GM12878 (cell line): ENCODE data around the gene AIFM1. TPM values are rescaled to one million over a fixed set of nuclear protein-coding genes. Genes with fewer than 3 reads are reported as not detected.

Experiments used
- BCL3 ChIP-seq: IDR thresholded peaks from 2 replicates; pipeline ENCODE4 v1.6.1; 2011; ENCODE audit warnings: borderline replicate concordance, low read depth, mild to moderate bottlenecking, moderate library complexity, low read length; ENCODE audit not compliant: insufficient read depth, poor library complexity, severe bottlenecking
- MTA2 ChIP-seq: fragments of 450-650 bp; IDR thresholded peaks from 2 replicates; pipeline ENCODE4 v1.6.1; 2016; ENCODE audit warnings: low read depth, mild to moderate bottlenecking, moderate library complexity
- NKRF ChIP-seq: fragments of 450-650 bp; conservative IDR thresholded peaks from 2 replicates; pipeline ENCODE4 v1.6.1; 2017; ENCODE audit warnings: mild to moderate bottlenecking, moderate library complexity
- SPI1 ChIP-seq: IDR thresholded peaks from 2 replicates; pipeline ENCODE4 v1.6.1; 2011; ENCODE audit warnings: low read depth, mild to moderate bottlenecking, low read length, moderate library complexity, borderline replicate concordance; ENCODE audit not compliant: insufficient read depth
- polyA plus RNA-seq, 11 experiments: library from polyadenylated mRNA; depleted of rRNA in 4 of 11; unstranded in 6 of 11; stranded (reverse) in 5 of 11; fragments of >200 nt; fragmentation: Nextera tagmentation in 4 of 11; fragmentation: Illumina TruSeq in 1 of 11; extraction: Ambion mirVana in 4 of 11; extraction: Trizol in 1 of 11; gene quantifications; 1 replicate in 1 of 11; 2 replicates in 10 of 11; pipeline versions ENCODE4 v1.2.1 to v1.2.3, GENCODE V29; 2011 to 2016; ENCODE audit warnings: inconsistent platforms in 2 of 11, missing spikeins in 2 of 11, low read depth in 1 of 11
- total RNA-seq, 4 experiments: library from RNA; depleted of rRNA in 3 of 4; stranded (reverse); fragments of >200 nt in 3 of 4; fragmentation: Illumina TruSeq in 1 of 4; extraction: Trizol in 1 of 4; gene quantifications; 2 replicates each; pipeline versions ENCODE4 v1.2.1 to v1.2.3, GENCODE V29; 2013 to 2021

AIFM1 gene
- total and polyA plus RNA-seq, 10 of the 15 experiments (the other 5 are each of a cell fraction or from before 2014, with no cell fraction given) = 44.2 to 121 (median 80.0) TPM

- TF ChIP-seq NKRF = no peak
- no peak for TF ChIP-seq BCL3
- TF ChIP-seq SPI1 = no peak
- TF ChIP-seq MTA2 = no peak
These were observed 85.7 kb downstream of the AIFM1 start (continued) for GRCh38 chrX:130079824-130080406.

Other genes with a start within 250 kb of the AIFM1 start
- 0.51 and 0.76 TPM in 2 replicates for gene BCORL1, start 183.2 kb downstream of the AIFM1 start, total RNA-seq (2014; rRNA removed)
- 0.63 and 0.64 TPM in 2 replicates for gene BCORL1, start 183.2 kb downstream of the AIFM1 start, total RNA-seq (2014; rRNA removed; fragmentation: Illumina TruSeq; extraction: Trizol)
- 6.1 and 7.2 TPM in 2 replicates for gene BCORL1, start 183.2 kb downstream of the AIFM1 start, total RNA-seq (2021)
- 0.14 and 0.27 TPM in 2 replicates for gene BCORL1, start 183.2 kb downstream of the AIFM1 start, polyA plus RNA-seq (2011; rRNA removed)
- 2.3 and 2.9 TPM in 2 replicates for gene BCORL1, start 183.2 kb downstream of the AIFM1 start, polyA plus RNA-seq (2014; fragmentation: Illumina TruSeq; extraction: Trizol)
- under 1 TPM; 0.16 to 0.22 TPM for gene BCORL1, start 183.2 kb downstream of the AIFM1 start, polyA plus RNA-seq (2014; fragmentation: Nextera tagmentation; extraction: Ambion mirVana)
- gene BCORL1, start 183.2 kb downstream of the AIFM1 start, polyA plus RNA-seq (2014; rRNA removed) = 1.3 and 1.6 TPM in 2 replicates
- 1 to 10 TPM; 1.4 to 1.7 TPM for gene BCORL1, start 183.2 kb downstream of the AIFM1 start, polyA plus RNA-seq (2016; fragmentation: Nextera tagmentation; extraction: Ambion mirVana)
- 22.9 and 25.8 TPM in 2 replicates for gene ELF4, start 55.3 kb downstream of the AIFM1 start, total RNA-seq (2014; rRNA removed)
- 12.3 and 13.8 TPM in 2 replicates for gene ELF4, start 55.3 kb downstream of the AIFM1 start, total RNA-seq (2014; rRNA removed; fragmentation: Illumina TruSeq; extraction: Trizol)
- 34.4 and 35.1 TPM in 2 replicates for gene ELF4, start 55.3 kb downstream of the AIFM1 start, total RNA-seq (2021)
- gene ELF4, start 55.3 kb downstream of the AIFM1 start, polyA plus RNA-seq (2011; rRNA removed) = 15.7 and 33.0 TPM in 2 replicates
- 32.3 and 36.7 TPM in 2 replicates for gene ELF4, start 55.3 kb downstream of the AIFM1 start, polyA plus RNA-seq (2014; fragmentation: Illumina TruSeq; extraction: Trizol)
- 1 to 10 TPM; 4.0 to 5.2 TPM for gene ELF4, start 55.3 kb downstream of the AIFM1 start, polyA plus RNA-seq (2014; fragmentation: Nextera tagmentation; extraction: Ambion mirVana)
- gene ELF4, start 55.3 kb downstream of the AIFM1 start, polyA plus RNA-seq (2014; rRNA removed) = 24.7 and 27.3 TPM in 2 replicates
- 10 to 100 TPM; 19.3 to 20.4 TPM for gene ELF4, start 55.3 kb downstream of the AIFM1 start, polyA plus RNA-seq (2016; fragmentation: Nextera tagmentation; extraction: Ambion mirVana)
- gene RAB33A, start 6.1 kb upstream of the AIFM1 start, total RNA-seq (2014; rRNA removed) = 37.1 and 39.7 TPM in 2 replicates
- 19.1 and 19.8 TPM in 2 replicates for gene RAB33A, start 6.1 kb upstream of the AIFM1 start, total RNA-seq (2014; rRNA removed; fragmentation: Illumina TruSeq; extraction: Trizol)
- 21.8 and 24.4 TPM in 2 replicates for gene RAB33A, start 6.1 kb upstream of the AIFM1 start, total RNA-seq (2021)
- 48.6 and 67.3 TPM in 2 replicates for gene RAB33A, start 6.1 kb upstream of the AIFM1 start, polyA plus RNA-seq (2011; rRNA removed)
- gene RAB33A, start 6.1 kb upstream of the AIFM1 start, polyA plus RNA-seq (2014; fragmentation: Illumina TruSeq; extraction: Trizol) = 30.5 and 38.5 TPM in 2 replicates
- 10 to 100 TPM in 1 of 2 experiments, 1 to 10 TPM in 1; 6.3 to 14.7 TPM for gene RAB33A, start 6.1 kb upstream of the AIFM1 start, polyA plus RNA-seq (2014; fragmentation: Nextera tagmentation; extraction: Ambion mirVana)
- gene RAB33A, start 6.1 kb upstream of the AIFM1 start, polyA plus RNA-seq (2014; rRNA removed) = 38.5 and 40.5 TPM in 2 replicates
- 10 to 100 TPM; 36.2 to 37.3 TPM for gene RAB33A, start 6.1 kb upstream of the AIFM1 start, polyA plus RNA-seq (2016; fragmentation: Nextera tagmentation; extraction: Ambion mirVana)
- 5.5 and 5.9 TPM in 2 replicates for gene ZNF280C, start 103.1 kb upstream of the AIFM1 start, total RNA-seq (2014; rRNA removed)
- 8.6 and 8.8 TPM in 2 replicates for gene ZNF280C, start 103.1 kb upstream of the AIFM1 start, total RNA-seq (2014; rRNA removed; fragmentation: Illumina TruSeq; extraction: Trizol)
- gene ZNF280C, start 103.1 kb upstream of the AIFM1 start, total RNA-seq (2021) = 5.8 and 5.9 TPM in 2 replicates
- gene ZNF280C, start 103.1 kb upstream of the AIFM1 start, polyA plus RNA-seq (2011; rRNA removed) = 8.4 and 13.2 TPM in 2 replicates
- gene ZNF280C, start 103.1 kb upstream of the AIFM1 start, polyA plus RNA-seq (2014; fragmentation: Illumina TruSeq; extraction: Trizol) = 5.5 and 6.9 TPM in 2 replicates
- gene ZNF280C, start 103.1 kb upstream of the AIFM1 start, polyA plus RNA-seq (2014; fragmentation: Nextera tagmentation; extraction: Ambion mirVana) = 1 to 10 TPM in 1 of 2 experiments, under 1 TPM in 1; 0.82 to 1.8 TPM
- gene ZNF280C, start 103.1 kb upstream of the AIFM1 start, polyA plus RNA-seq (2014; rRNA removed) = 3.9 and 4.6 TPM in 2 replicates
- 1 to 10 TPM; 7.5 to 8.0 TPM for gene ZNF280C, start 103.1 kb upstream of the AIFM1 start, polyA plus RNA-seq (2016; fragmentation: Nextera tagmentation; extraction: Ambion mirVana)
- gene SLC25A14, start 174.1 kb upstream of the AIFM1 start, total RNA-seq (2014; rRNA removed) = 7.6 and 11.3 TPM in 2 replicates
- gene SLC25A14, start 174.1 kb upstream of the AIFM1 start, total RNA-seq (2014; rRNA removed; fragmentation: Illumina TruSeq; extraction: Trizol) = 8.7 and 10.5 TPM in 2 replicates
- gene SLC25A14, start 174.1 kb upstream of the AIFM1 start, total RNA-seq (2021) = 7.7 and 8.9 TPM in 2 replicates
- 13.4 and 20.8 TPM in 2 replicates for gene SLC25A14, start 174.1 kb upstream of the AIFM1 start, polyA plus RNA-seq (2011; rRNA removed)
- gene SLC25A14, start 174.1 kb upstream of the AIFM1 start, polyA plus RNA-seq (2014; fragmentation: Illumina TruSeq; extraction: Trizol) = 10.9 and 14.2 TPM in 2 replicates
- gene SLC25A14, start 174.1 kb upstream of the AIFM1 start, polyA plus RNA-seq (2014; fragmentation: Nextera tagmentation; extraction: Ambion mirVana) = 10 to 100 TPM; 14.5 to 16.7 TPM
- 11.7 and 14.6 TPM in 2 replicates for gene SLC25A14, start 174.1 kb upstream of the AIFM1 start, polyA plus RNA-seq (2014; rRNA removed)
- 10 to 100 TPM; 16.4 to 17.0 TPM for gene SLC25A14, start 174.1 kb upstream of the AIFM1 start, polyA plus RNA-seq (2016; fragmentation: Nextera tagmentation; extraction: Ambion mirVana)
- gene GPR119, start 219.8 kb upstream of the AIFM1 start, total RNA-seq (2014; rRNA removed) = not detected in 2 replicates
- not detected in 2 replicates for gene GPR119, start 219.8 kb upstream of the AIFM1 start, total RNA-seq (2014; rRNA removed; fragmentation: Illumina TruSeq; extraction: Trizol)
- not detected in 2 replicates for gene GPR119, start 219.8 kb upstream of the AIFM1 start, total RNA-seq (2021)
- not detected in 2 replicates for gene GPR119, start 219.8 kb upstream of the AIFM1 start, polyA plus RNA-seq (2011; rRNA removed)
- not detected in 2 replicates for gene GPR119, start 219.8 kb upstream of the AIFM1 start, polyA plus RNA-seq (2014; fragmentation: Illumina TruSeq; extraction: Trizol)
- not detected for gene GPR119, start 219.8 kb upstream of the AIFM1 start, polyA plus RNA-seq (2014; fragmentation: Nextera tagmentation; extraction: Ambion mirVana)
- gene GPR119, start 219.8 kb upstream of the AIFM1 start, polyA plus RNA-seq (2014; rRNA removed) = not detected in 2 replicates
- not detected for gene GPR119, start 219.8 kb upstream of the AIFM1 start, polyA plus RNA-seq (2016; fragmentation: Nextera tagmentation; extraction: Ambion mirVana)
- gene RBMX2, start 236.1 kb upstream of the AIFM1 start, total RNA-seq (2014; rRNA removed) = 21.5 and 26.3 TPM in 2 replicates
- 44.1 and 44.6 TPM in 2 replicates for gene RBMX2, start 236.1 kb upstream of the AIFM1 start, total RNA-seq (2014; rRNA removed; fragmentation: Illumina TruSeq; extraction: Trizol)
- gene RBMX2, start 236.1 kb upstream of the AIFM1 start, total RNA-seq (2021) = 18.9 and 20.5 TPM in 2 replicates
- gene RBMX2, start 236.1 kb upstream of the AIFM1 start, polyA plus RNA-seq (2011; rRNA removed) = 35.4 and 47.9 TPM in 2 replicates
- gene RBMX2, start 236.1 kb upstream of the AIFM1 start, polyA plus RNA-seq (2014; fragmentation: Illumina TruSeq; extraction: Trizol) = 37.3 and 49.6 TPM in 2 replicates
- gene RBMX2, start 236.1 kb upstream of the AIFM1 start, polyA plus RNA-seq (2014; fragmentation: Nextera tagmentation; extraction: Ambion mirVana) = 10 to 100 TPM; 35.6 to 56.0 TPM
- gene RBMX2, start 236.1 kb upstream of the AIFM1 start, polyA plus RNA-seq (2014; rRNA removed) = 23.1 and 29.7 TPM in 2 replicates
- 10 to 100 TPM; 24.0 to 28.0 TPM for gene RBMX2, start 236.1 kb upstream of the AIFM1 start, polyA plus RNA-seq (2016; fragmentation: Nextera tagmentation; extraction: Ambion mirVana)